Erythroblast (primary cell): ENCODE measurements around the gene BFSP2.

ENCODE experiments used
- GATA1 ChIP-seq: IDR thresholded peaks from 2 replicates; pipeline ENCODE4 v1.6.1; 2011; ENCODE audit warnings: low read depth, mild to moderate bottlenecking, control low read depth, low read length, moderate library complexity
- POLR2A ChIP-seq: IDR thresholded peaks from 2 replicates; pipeline ENCODE4 v1.6.1; 2011; ENCODE audit warnings: mild to moderate bottlenecking, low read length

GRCh38 chr3:133360476-133360875 is 39.4 kb upstream of the BFSP2 start:
- no peak for TF ChIP-seq POLR2A
- TF ChIP-seq GATA1 = no peak
